ENCODE results near the gene NFIB. TPM values are rescaled to one million over a fixed set of nuclear protein-coding genes. Genes with fewer than 3 reads are reported as not detected.

NFIB gene
- total and polyA plus RNA-seq, 2 of the 13 experiments (the other 11 are each of a cell fraction or from before 2014, with no cell fraction given), result 0.98 to 4.6 TPM

GRCh38 chr9:14084867-14085266 lies 229.1 kb downstream of the NFIB start:
- Histone ChIP-seq H3K9me3 (ENCODE audit: low read length) (no peaks in the 10 kb centered on the region), H3K36me3 (replicated peaks in 1 of 2; ENCODE audit: control insufficient read depth in 1 of 2, insufficient read depth in 2 of 2, low read length in 2 of 2) (no peaks in the 10 kb centered on the region), H3K9ac (ENCODE audit: insufficient read depth, low read depth, low read length) (no peak overlapping the region), H3K27ac (ENCODE audit: extremely low read length, insufficient read depth, low read length) (no peak overlapping the region), H3K27me3 (ENCODE audit: control insufficient read depth in 1 of 2, insufficient read depth in 2 of 2, low read length in 2 of 2) (no peaks in the 10 kb centered on the region), H3K4me2 (ENCODE audit: low read depth, low read length) (no peak overlapping the region), H2AFZ (ENCODE audit: low read length) (no peak overlapping the region), H3K4me1 (ENCODE audit: insufficient read depth, low read length) (no peaks in the 10 kb centered on the region), H3K4me3 (replicated peaks in 1 of 3; ENCODE audit: insufficient read depth in 1 of 3, low read depth in 2 of 3, low read length in 3 of 3) (no peak overlapping the region), H3K79me2 (ENCODE audit: insufficient read depth, low read length) (no peaks in the 10 kb centered on the region), H4K20me1 (ENCODE audit: insufficient read depth, low read length) (no peaks in the 10 kb centered on the region)
- in situ Hi-C loops (cut with HindIII; ENCODE audit: extremely low pct_ligation_motif_present, low pct_unique_long_range_greater_than_20kb), result no loop called here
- CTCF ChIA-PET (ENCODE audit: low intra/inter-chr PET ratio, low total read pairs), result no interaction called here
- WGBS (ENCODE audit: low lambda C conversion rate), result 53% methylated on average over 3 of the region's 3 CpGs
- no peak for TF ChIP-seq JUN (CRISPR knock-in tag; IDR thresholded peaks at IDR 0.05)
- TF ChIP-seq RBM22 (optimal IDR thresholded peaks at IDR 0.05; ENCODE audit: low read length), result no peak
- TF ChIP-seq LCORL (IDR thresholded peaks at IDR 0.05), result no peak
- no peak for TF ChIP-seq LCORL (CRISPR knock-in tag; IDR thresholded peaks at IDR 0.05)
- no peak for TF ChIP-seq SRF (IDR thresholded peaks at IDR 0.05; ENCODE audit: low read depth, low read length)
- no peak for TF ChIP-seq IRF2 (CRISPR knock-in tag; IDR thresholded peaks at IDR 0.05)
- no peak for TF ChIP-seq ZSCAN25 (CRISPR knock-in tag; IDR thresholded peaks at IDR 0.05)
- TF ChIP-seq NFYC (CRISPR knock-in tag; IDR thresholded peaks at IDR 0.05), result no peak
- no peak for TF ChIP-seq CHD2 (IDR thresholded peaks at IDR 0.05; ENCODE audit: low read depth, low read length)
- no peak for TF ChIP-seq SNAI1 (CRISPR knock-in tag; IDR thresholded peaks at IDR 0.05; ENCODE audit: borderline replicate concordance)
- TF ChIP-seq FLYWCH1 (CRISPR knock-in tag; IDR thresholded peaks at IDR 0.05), result no peak
- TF ChIP-seq ZNF7 (CRISPR knock-in tag; IDR thresholded peaks at IDR 0.05), result no peak
- TF ChIP-seq ZSCAN30 (CRISPR knock-in tag; IDR thresholded peaks at IDR 0.05), result no peak
- no peak for TF ChIP-seq KDM4B (CRISPR knock-in tag; IDR thresholded peaks at IDR 0.05)
- no peak for TF ChIP-seq ZNF589 (CRISPR knock-in tag; conservative IDR thresholded peaks at IDR 0.05)
- no peak for TF ChIP-seq TRAFD1 (CRISPR knock-in tag; IDR thresholded peaks at IDR 0.05; ENCODE audit: borderline replicate concordance)
- no peak for TF ChIP-seq SALL2 (CRISPR knock-in tag; IDR thresholded peaks at IDR 0.05)
- TF ChIP-seq NR0B2 (CRISPR knock-in tag; IDR thresholded peaks at IDR 0.05), result no peak
- no peak for TF ChIP-seq NCOR1 (IDR thresholded peaks at IDR 0.05; ENCODE audit: borderline replicate concordance, low read length)
- no peak for TF ChIP-seq DDIT3 (CRISPR knock-in tag; IDR thresholded peaks at IDR 0.05)
- no peak for TF ChIP-seq ZBTB20 (CRISPR knock-in tag; IDR thresholded peaks at IDR 0.05; ENCODE audit: borderline replicate concordance, low read depth)
- intact Hi-C loops (cut with micrococcal nuclease; ENCODE audit: unreplicated experiment), result no loop called here
- ATAC-seq (no peak), FAIRE-seq (no peak), DNase-seq (ENCODE audit: low spot score) (no peak)
- POLR2A ChIA-PET, result no interaction called here
- no TSS peak for BruUV-seq (replicated peaks)

Measured in HepG2 (cell line).